CD4-positive, alpha-beta memory T cell (primary cell): ENCODE results near the gene USP47. TPM values are rescaled to one million over a fixed set of nuclear protein-coding genes. Genes with fewer than 3 reads are reported as not detected.
A peak's percentile ranks its signal among the peaks of the same experiment; 100 is the strongest.

ENCODE experiments used
- CTCF ChIA-PET: fragments of 350-600 bp; sonication (Branson Sonifier 250); formaldehyde crosslinking; loops from one replicate; lab custom pipeline; 2021; ENCODE audit warnings: inconsistent platforms; ENCODE audit not compliant: partially characterized antibody; lab: Charles Lee
- POLR2A ChIA-PET: fragments of 350-600 bp; sonication (Branson Sonifier 250); formaldehyde crosslinking; loops from one replicate; lab custom pipeline; 2021; ENCODE audit not compliant: partially characterized antibody; lab: Charles Lee
- DNase-seq, 5 donors: peaks; one replicate each; pipeline versions ENCODE4 v3.0.0 to v3.0.0-alpha.2; 2020 to 2022; ENCODE audit warnings: mixed read lengths in 1 of 5
- H3K27ac ChIP-seq: one replicate; pipeline ENCODE4 v1.7.0; 2013; ENCODE audit warnings: low read depth, low read length
- H3K27me3 ChIP-seq: 2 replicates; pipeline ENCODE4 v1.7.0; 2013; ENCODE audit warnings: mild to moderate bottlenecking, low read length, moderate library complexity; ENCODE audit not compliant: insufficient read depth
- H3K36me3 ChIP-seq: 2 replicates; pipeline ENCODE4 v1.7.0; 2013; ENCODE audit warnings: mild to moderate bottlenecking, low read length, moderate library complexity; ENCODE audit not compliant: insufficient read depth
- H3K4me1 ChIP-seq: 2 replicates; pipeline ENCODE4 v1.7.0; 2013; ENCODE audit warnings: mild to moderate bottlenecking, low read length, moderate library complexity; ENCODE audit not compliant: insufficient read depth
- H3K4me3 ChIP-seq, 2 donors: one replicate each; pipeline ENCODE4 v1.7.0; 2013; ENCODE audit warnings: low read length in 2 of 2, mild to moderate bottlenecking in 1 of 2
- H3K9me3 ChIP-seq, 2 donors: one replicate each; pipeline ENCODE4 v1.7.0; 2013; ENCODE audit warnings: low read length in 2 of 2, control low read depth in 1 of 2; ENCODE audit not compliant: control insufficient read depth in 1 of 2
- H3K27ac Mint-ChIP-seq, 7 donors: one replicate each; pipeline ENCODE4 v1.8.0; 2020 to 2021; ENCODE audit warnings: mixed read lengths in 7 of 7, mild to moderate bottlenecking in 6 of 7, inconsistent platforms in 3 of 7, moderate library complexity in 3 of 7
- H3K27me3 Mint-ChIP-seq, 2 donors: one replicate each; pipeline ENCODE4 v1.8.0; 2020 to 2021; ENCODE audit warnings: mixed read lengths in 2 of 2
- H3K36me3 Mint-ChIP-seq, 2 donors: one replicate each; pipeline ENCODE4 v1.8.0; 2020 to 2021; ENCODE audit warnings: mixed read lengths in 2 of 2, inconsistent platforms in 1 of 2, mild to moderate bottlenecking in 1 of 2
- H3K4me1 Mint-ChIP-seq, 4 donors: one replicate each; pipeline ENCODE4 v1.8.0; 2020 to 2021; ENCODE audit warnings: mixed read lengths in 4 of 4, mild to moderate bottlenecking in 1 of 4
- H3K4me3 Mint-ChIP-seq, 8 donors: one replicate each; pipeline ENCODE4 v1.8.0; 2020 to 2021; ENCODE audit warnings: mixed read lengths in 8 of 8, mild to moderate bottlenecking in 7 of 8, moderate library complexity in 6 of 8, inconsistent platforms in 3 of 8
- H3K9me3 Mint-ChIP-seq, 8 donors: one replicate each; pipeline ENCODE4 v1.8.0; 2020 to 2021; ENCODE audit warnings: mixed read lengths in 8 of 8, mild to moderate bottlenecking in 5 of 8, inconsistent platforms in 3 of 8, moderate library complexity in 1 of 8
- intact Hi-C: fragments of 100-400 bp; cut with micrococcal nuclease; formaldehyde crosslinking; loops from one replicate; pipeline ENCODE4 v1.15.1; 2023
- polyA plus RNA-seq, 2 donors: library from polyadenylated mRNA; unstranded; fragments of 300-500 nt; fragmentation: Illumina TruSeq; gene quantifications; one replicate each; pipeline ENCODE4 v1.2.3, GENCODE V29; 2021
- total RNA-seq, 2 experiments: library from RNA; stranded (reverse); gene quantifications; one replicate each; pipeline ENCODE4 v1.2.3, GENCODE V29; 2021

The USP47 gene
- total and polyA plus RNA-seq, 4 experiments from 2014 or later: 43.7 to 65.9 (median 56.9) TPM

DNA sequence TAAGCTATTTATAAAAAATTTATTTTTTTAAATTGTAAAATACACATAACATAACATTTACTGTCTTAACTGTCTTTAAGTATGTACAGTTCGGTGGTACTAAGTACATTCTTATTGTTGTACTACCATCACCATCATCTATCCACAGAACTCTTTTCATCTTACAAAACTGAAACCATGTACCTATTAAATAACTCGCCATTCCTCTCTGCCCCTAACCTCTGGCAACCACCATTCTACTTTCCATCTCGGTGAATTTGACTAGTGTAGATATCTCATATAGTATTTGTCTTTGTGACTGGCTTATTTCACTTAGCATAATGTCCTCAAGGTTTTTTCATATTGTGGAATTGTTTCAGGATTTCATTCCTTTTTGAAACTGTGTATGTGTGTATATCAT is 22.6 kb downstream of the USP47 start:
- Mint-ChIP-seq H3K9me3 (peaks cover 0 to 10% (median 2%) of the 10 kb centered on the region in 8 donors), H3K4me1 (peaks cover 47 to 72% (median 56%) of the 10 kb centered on the region in 4 donors), H3K36me3 (peaks cover 8 to 17% of the 10 kb centered on the region in 2 donors), H3K27ac (peak overlapping the region in 1 of 7 donors; percentile 2), H3K27me3 (no peaks in the 10 kb centered on the region), H3K4me3 (peak overlapping the region in 5 of 8 donors; percentile 6 to 27 (median 17))
- Histone ChIP-seq H3K27ac (no peak overlapping the region), H3K27me3 (no peaks in the 10 kb centered on the region), H3K4me3 (no peak overlapping the region), H3K36me3 (no peaks in the 10 kb centered on the region), H3K9me3 (no peaks in the 10 kb centered on the region), H3K4me1 (peaks cover 65% of the 10 kb centered on the region)
- peak in 1 of 5 donors; percentile 29 for DNase-seq
- ChIA-PET POLR2A (interaction anchor here (1.5 kb wide), 1 partner anchor 21 kb away, joined by 3 read pairs; no protein-coding TSS in a partner anchor), CTCF (interaction anchor here (4.6 kb wide), 1 partner anchor 16 kb away, joined by 28 read pairs; no protein-coding TSS in a partner anchor)
- intact Hi-C loops: loop anchor here (5.0 kb wide), 1 partner anchor 33 kb away; no protein-coding TSS in a partner anchor

DNA sequence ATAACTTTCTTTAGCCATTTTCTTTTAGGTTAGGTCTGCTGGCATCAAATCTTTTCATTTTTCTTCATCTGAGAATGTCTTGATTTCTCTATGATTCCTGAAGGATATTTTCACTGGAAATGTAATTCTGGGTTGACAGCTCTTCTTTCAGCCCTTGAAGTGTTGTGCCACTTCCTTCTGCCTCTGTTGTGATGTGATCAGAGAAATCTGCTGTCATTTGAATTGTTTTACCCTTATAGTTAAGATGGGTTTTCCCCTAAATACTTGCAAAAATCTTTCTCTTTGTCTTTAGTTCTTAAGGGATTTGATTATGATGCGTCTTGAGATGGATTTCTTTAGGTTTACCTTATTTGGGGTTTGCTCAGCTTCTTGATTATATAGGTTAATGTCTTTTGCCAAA is 23.0 kb downstream of the USP47 start:
- H3K4me3 Mint-ChIP-seq: peak overlapping the region in 5 of 8 donors; percentile 7 to 60 (median 10)
- H3K27ac Mint-ChIP-seq: peak overlapping the region in 1 of 7 donors; percentile 3
- ChIA-PET CTCF (no interaction called here), POLR2A (interaction anchor here (1.5 kb wide), 1 partner anchor 22 kb away, joined by 3 read pairs; no protein-coding TSS in a partner anchor)
- intact Hi-C loops: loop anchor here (5.0 kb wide), 1 partner anchor 32 kb away; no protein-coding TSS in a partner anchor
- peaks cover 0 to 10% (median 2%) of the 10 kb centered on the region in 8 donors for H3K9me3 Mint-ChIP-seq
- H3K36me3 Mint-ChIP-seq: peaks cover 8 to 17% of the 10 kb centered on the region in 2 donors
- peaks cover 48 to 72% (median 58%) of the 10 kb centered on the region in 4 donors for H3K4me1 Mint-ChIP-seq
- Histone ChIP-seq H3K36me3 (no peaks in the 10 kb centered on the region), H3K27ac (no peak overlapping the region), H3K4me1 (peaks cover 69% of the 10 kb centered on the region), H3K9me3 (no peaks in the 10 kb centered on the region), H3K4me3 (no peak overlapping the region), H3K27me3 (no peaks in the 10 kb centered on the region)
- no peak for DNase-seq
- H3K27me3 Mint-ChIP-seq: no peaks in the 10 kb centered on the region

- ChIA-PET POLR2A (no interaction called here), CTCF (interaction anchor here (1.2 kb wide), 1 partner anchor 11 kb away, joined by 9 read pairs; no protein-coding TSS in a partner anchor)
- H3K9me3 ChIP-seq: no peaks in the 10 kb centered on the region
- peaks cover 71% of the 10 kb centered on the region for H3K4me1 ChIP-seq
- intact Hi-C loops: no loop called here
- H3K27me3 ChIP-seq: no peaks in the 10 kb centered on the region
- Mint-ChIP-seq H3K4me1 (peaks cover 50 to 72% (median 59%) of the 10 kb centered on the region in 4 donors), H3K9me3 (peaks cover 0 to 10% (median 2%) of the 10 kb centered on the region in 8 donors), H3K4me3 (peak overlapping the region in 6 of 8 donors; percentile 4 to 60 (median 41)), H3K27me3 (no peaks in the 10 kb centered on the region), H3K36me3 (peaks cover 9 to 17% of the 10 kb centered on the region in 2 donors), H3K27ac (no peak overlapping the region)
- no peak for DNase-seq
- no peak overlapping the region for H3K4me3 ChIP-seq
- H3K36me3 ChIP-seq: no peaks in the 10 kb centered on the region
- H3K27ac ChIP-seq: no peak overlapping the region
Measured at GRCh38 chr11:11865449-11865848, 23.7 kb downstream of the USP47 start.

GRCh38 chr11:11866203-11866602 is 24.4 kb downstream of the USP47 start:
- Mint-ChIP-seq H3K36me3 (peaks cover 9 to 17% of the 10 kb centered on the region in 2 donors), H3K27ac (peak overlapping the region in 4 of 7 donors; percentile 7 to 66 (median 45)), H3K27me3 (no peaks in the 10 kb centered on the region), H3K4me3 (peak overlapping the region in 4 of 8 donors; percentile 0 to 42 (median 17)), H3K9me3 (peaks cover 0 to 10% (median 2%) of the 10 kb centered on the region in 8 donors), H3K4me1 (peaks cover 54 to 76% (median 63%) of the 10 kb centered on the region in 4 donors)
- Histone ChIP-seq H3K27me3 (no peaks in the 10 kb centered on the region), H3K36me3 (no peaks in the 10 kb centered on the region), H3K4me1 (peaks cover 73% of the 10 kb centered on the region), H3K9me3 (no peaks in the 10 kb centered on the region), H3K4me3 (no peak overlapping the region), H3K27ac (no peak overlapping the region)
- ChIA-PET CTCF (interaction anchor here (1.1 to 1.2 kb wide), 2 partner anchors 10 to 17 kb away, joined by 8 to 9 read pairs; no protein-coding TSS in a partner anchor), POLR2A (no interaction called here)
- DNase-seq: no peak
- intact Hi-C loops: no loop called here

- H3K4me3 Mint-ChIP-seq: peak overlapping the region in 4 of 8 donors; percentile 7 to 52 (median 32)
- intact Hi-C loops: no loop called here
- no peak overlapping the region for H3K27ac Mint-ChIP-seq
- Histone ChIP-seq H3K27ac (no peak overlapping the region), H3K9me3 (no peaks in the 10 kb centered on the region), H3K4me3 (no peak overlapping the region), H3K27me3 (no peaks in the 10 kb centered on the region), H3K4me1 (peaks cover 73% of the 10 kb centered on the region), H3K36me3 (no peaks in the 10 kb centered on the region)
- H3K4me1 Mint-ChIP-seq: peaks cover 63 to 85% (median 75%) of the 10 kb centered on the region in 4 donors
- no peak for DNase-seq
- H3K9me3 Mint-ChIP-seq: peaks cover 0 to 10% (median 2%) of the 10 kb centered on the region in 8 donors
- POLR2A ChIA-PET: no interaction called here
- peaks cover 9 to 17% of the 10 kb centered on the region in 2 donors for H3K36me3 Mint-ChIP-seq
- H3K27me3 Mint-ChIP-seq: no peaks in the 10 kb centered on the region
- CTCF ChIA-PET: interaction anchor here (1.4 kb wide), 1 partner anchor 18 kb away, joined by 5 read pairs; no protein-coding TSS in a partner anchor
Measured at GRCh38 chr11:11867720-11868119, 25.9 kb downstream of the USP47 start.

DNA sequence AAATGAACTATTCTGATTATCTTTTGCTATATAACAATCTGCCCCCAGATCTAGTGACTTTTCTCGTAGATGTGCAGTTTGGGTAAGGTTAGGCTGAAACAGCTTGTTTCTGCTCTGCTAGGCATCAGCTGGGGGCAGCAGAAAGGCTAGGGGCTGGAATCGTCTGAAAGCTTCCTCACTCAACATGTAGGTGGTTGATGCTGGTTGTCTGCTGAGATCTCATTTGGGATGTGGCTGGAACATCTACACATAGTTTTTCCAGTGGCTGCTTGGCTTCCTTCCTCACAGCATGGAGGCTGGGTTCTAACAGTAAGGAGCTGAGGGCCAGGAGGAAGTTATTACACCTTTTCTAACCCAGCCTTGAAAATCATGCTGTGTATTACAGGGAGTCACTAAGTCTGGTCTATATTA is 30.2 kb downstream of the USP47 start:
- Mint-ChIP-seq H3K4me1 (peaks cover 47 to 77% (median 65%) of the 10 kb centered on the region in 4 donors), H3K9me3 (peaks cover 0 to 4% (median 2%) of the 10 kb centered on the region in 8 donors), H3K27me3 (no peaks in the 10 kb centered on the region), H3K27ac (peak overlapping the region in 6 of 7 donors; percentile 1 to 36 (median 5)), H3K4me3 (peak overlapping the region in 6 of 8 donors; percentile 7 to 70 (median 34)), H3K36me3 (peaks cover 15 to 19% of the 10 kb centered on the region in 2 donors)
- POLR2A ChIA-PET: interaction anchor here (1.6 kb wide), 1 partner anchor 14 kb away, joined by 3 read pairs; no protein-coding TSS in a partner anchor
- no peak for DNase-seq
- Histone ChIP-seq H3K27ac (no peak overlapping the region), H3K9me3 (no peaks in the 10 kb centered on the region), H3K36me3 (no peaks in the 10 kb centered on the region), H3K4me3 (no peak overlapping the region), H3K4me1 (peaks cover 64% of the 10 kb centered on the region), H3K27me3 (no peaks in the 10 kb centered on the region)
- intact Hi-C loops: no loop called here
- CTCF ChIA-PET: interaction anchor here (0.9 to 2.6 kb wide), 4 partner anchors 11 to 73 kb away, joined by 3 to 10 read pairs (median 4); no protein-coding TSS in a partner anchor

- peaks cover 35% of the 10 kb centered on the region for H3K4me1 ChIP-seq
- H3K36me3 Mint-ChIP-seq: peaks cover 16% of the 10 kb centered on the region in 2 donors
- POLR2A ChIA-PET: no interaction called here
- no peak overlapping the region for H3K4me3 ChIP-seq
- intact Hi-C loops: no loop called here
- no peaks in the 10 kb centered on the region for H3K27me3 ChIP-seq
- no peak overlapping the region for H3K4me3 Mint-ChIP-seq
- peaks cover 4% of the 10 kb centered on the region for H3K36me3 ChIP-seq
- DNase-seq: peak in 1 of 5 donors; percentile 20
- H3K9me3 Mint-ChIP-seq: no peaks in the 10 kb centered on the region
- no peak overlapping the region for H3K27ac ChIP-seq
- H3K9me3 ChIP-seq: no peaks in the 10 kb centered on the region
- H3K27me3 Mint-ChIP-seq: no peaks in the 10 kb centered on the region
- H3K4me1 Mint-ChIP-seq: peaks cover 28 to 64% (median 49%) of the 10 kb centered on the region in 4 donors
- CTCF ChIA-PET: interaction anchor here (0.6 to 2.8 kb wide), 4 partner anchors 10 to 1086 kb away, joined by 4 to 12 read pairs (median 7); no protein-coding TSS in a partner anchor
- no peak overlapping the region for H3K27ac Mint-ChIP-seq
Measured at GRCh38 chr11:11876458-11876857, 34.7 kb downstream of the USP47 start.
